OCI-LY1 (cell line): ENCODE measurements around the gene S100A1.

Experiments used
- H2AFZ ChIP-seq: fragments of 200-600 bp; sonication (generic), shearing (Covaris generic); 2 replicates; pipeline ENCODE4 v1.6.0; 2014; ENCODE audit warnings: antibody characterized with exemption, mild to moderate bottlenecking, low read length
- H3F3A ChIP-seq: fragments of 200-600 bp; sonication (generic), shearing (Covaris generic); 2 replicates; pipeline ENCODE4 v1.6.0; 2014; ENCODE audit warnings: mild to moderate bottlenecking, antibody characterized with exemption, low read length, moderate library complexity; ENCODE audit not compliant: insufficient read depth
- H3K27ac ChIP-seq: fragments of 200-600 bp; sonication (generic); 2 replicates; pipeline ENCODE4 v1.5.1; 2014; ENCODE audit warnings: low read length, mixed run types, mild to moderate bottlenecking, low read depth; ENCODE audit not compliant: poor library complexity, severe bottlenecking
- H3K27me3 ChIP-seq: fragments of 200-600 bp; sonication (generic); 2 replicates; pipeline ENCODE4 v1.6.0; 2014; ENCODE audit warnings: antibody characterized with exemption, mild to moderate bottlenecking, low read length, moderate library complexity; ENCODE audit not compliant: insufficient read depth
- H3K36me3 ChIP-seq: fragments of 200-600 bp; sonication (generic); 2 replicates; pipeline ENCODE4 v1.6.1; 2014; ENCODE audit warnings: mild to moderate bottlenecking, antibody characterized with exemption, low read length, moderate library complexity, mixed read lengths; ENCODE audit not compliant: insufficient read depth
- H3K4me1 ChIP-seq: fragments of 200-600 bp; sonication (generic); 2 replicates; pipeline ENCODE4 v1.5.1; 2014; ENCODE audit warnings: mild to moderate bottlenecking, low read length, moderate library complexity; ENCODE audit not compliant: insufficient read depth, severe bottlenecking
- H3K4me2 ChIP-seq: fragments of 200-600 bp; sonication (generic), shearing (Covaris generic); 2 replicates; pipeline ENCODE4 v1.6.1; 2014; ENCODE audit warnings: low read length
- H3K4me3 ChIP-seq: fragments of 200-600 bp; sonication (generic); 2 replicates; pipeline ENCODE4 v1.5.1; 2014; ENCODE audit warnings: low read length, low read depth, mild to moderate bottlenecking, mixed read lengths; ENCODE audit not compliant: poor library complexity, severe bottlenecking
- H3K79me2 ChIP-seq: fragments of 200-600 bp; shearing (Covaris generic); 2 replicates; pipeline ENCODE4 v1.6.1; 2016; ENCODE audit warnings: mixed run types, low read length, mixed read lengths; ENCODE audit not compliant: insufficient read depth
- H3K9ac ChIP-seq: fragments of 200-600 bp; sonication (generic), shearing (Covaris generic); 2 replicates; pipeline ENCODE4 v1.6.1; 2014; ENCODE audit warnings: mild to moderate bottlenecking, low read length, mixed read lengths
- H3K9me2 ChIP-seq: fragments of 200-600 bp; sonication (generic), shearing (Covaris generic); 2 replicates; pipeline ENCODE4 v1.6.1; 2014; ENCODE audit warnings: low read depth, mild to moderate bottlenecking, low read length, mixed read lengths
- H3K9me3 ChIP-seq: fragments of 200-600 bp; shearing (Covaris generic); 2 replicates; pipeline ENCODE4 v1.6.1; 2014; ENCODE audit warnings: low read length, mixed read lengths
- H4K20me1 ChIP-seq: fragments of 200-600 bp; sonication (generic), shearing (Covaris generic); 2 replicates; pipeline ENCODE4 v1.6.0; 2016; ENCODE audit warnings: mild to moderate bottlenecking, low read length; ENCODE audit not compliant: insufficient read depth
- CTCF ChIP-seq: fragments of 200-600 bp; sonication (generic), shearing (Covaris generic); IDR thresholded peaks from 2 replicates; pipeline ENCODE4 v1.5.1; 2017; ENCODE audit warnings: mild to moderate bottlenecking, antibody characterized with exemption, low read length, moderate library complexity, mixed read lengths
- EZH2 ChIP-seq: fragments of 200-600 bp; sonication (generic), shearing (Covaris generic); IDR thresholded peaks from 2 replicates; pipeline ENCODE4 v1.8.0; 2017; ENCODE audit warnings: borderline replicate concordance, mixed run types, mild to moderate bottlenecking, antibody characterized with exemption, low read length, moderate library complexity, mixed read lengths

Gene S100A1

GRCh38 chr1:153602749-153603148, 25.5 kb upstream of the S100A1 start:
- peaks cover 25% of the 10 kb centered on the region for H3K4me1 ChIP-seq
- H3K79me2 ChIP-seq, result no peaks in the 10 kb centered on the region
- H3K9me3 ChIP-seq, result no peaks in the 10 kb centered on the region
- H3K4me3 ChIP-seq, result no peak overlapping the region
- H3K36me3 ChIP-seq, result no peaks in the 10 kb centered on the region
- no peak for TF ChIP-seq CTCF
- no peak for TF ChIP-seq EZH2
- no peak overlapping the region for H3K9ac ChIP-seq
- H2AFZ ChIP-seq, result no peak overlapping the region
- no peaks in the 10 kb centered on the region for H3F3A ChIP-seq
- no peak overlapping the region for H3K27ac ChIP-seq
- H3K27me3 ChIP-seq, result no peaks in the 10 kb centered on the region; the same call in 1 of the 2 replicates
- H3K9me2 ChIP-seq, result no peaks in the 10 kb centered on the region
- H3K4me2 ChIP-seq, result no peak overlapping the region
- H4K20me1 ChIP-seq, result no peaks in the 10 kb centered on the region

GRCh38 chr1:153606194-153606593, 22.0 kb upstream of the S100A1 start:
- no peaks in the 10 kb centered on the region for H3K79me2 ChIP-seq
- H3K36me3 ChIP-seq, result no peaks in the 10 kb centered on the region
- H3F3A ChIP-seq, result no peaks in the 10 kb centered on the region
- TF ChIP-seq CTCF (no peak), EZH2 (no peak)
- H4K20me1 ChIP-seq, result no peaks in the 10 kb centered on the region
- no peak overlapping the region for H3K9ac ChIP-seq
- no peak overlapping the region for H3K27ac ChIP-seq
- H3K27me3 ChIP-seq, result no peaks in the 10 kb centered on the region; the same call in 1 of the 2 replicates
- no peaks in the 10 kb centered on the region for H3K9me3 ChIP-seq
- H2AFZ ChIP-seq, result no peak overlapping the region
- no peak overlapping the region for H3K4me3 ChIP-seq
- no peaks in the 10 kb centered on the region for H3K9me2 ChIP-seq
- H3K4me2 ChIP-seq, result no peak overlapping the region
- H3K4me1 ChIP-seq, result no peaks in the 10 kb centered on the region

- H4K20me1 ChIP-seq, result no peaks in the 10 kb centered on the region
- H3K9ac ChIP-seq, result no peak overlapping the region
- H3K9me3 ChIP-seq, result no peaks in the 10 kb centered on the region
- H3K36me3 ChIP-seq, result no peaks in the 10 kb centered on the region
- no peaks in the 10 kb centered on the region for H3K9me2 ChIP-seq
- H2AFZ ChIP-seq, result no peak overlapping the region
- H3K4me1 ChIP-seq, result no peaks in the 10 kb centered on the region
- no peaks in the 10 kb centered on the region for H3K79me2 ChIP-seq
- H3F3A ChIP-seq, result no peaks in the 10 kb centered on the region
- no peak overlapping the region for H3K27ac ChIP-seq
- H3K27me3 ChIP-seq, result no peaks in the 10 kb centered on the region; the same call in 1 of the 2 replicates
- TF ChIP-seq CTCF, result no peak
- TF ChIP-seq EZH2, result no peak
- no peak overlapping the region for H3K4me2 ChIP-seq
- H3K4me3 ChIP-seq, result no peak overlapping the region
These were observed 20.9 kb upstream of the S100A1 start for GRCh38 chr1:153607381-153607780.
